GM18520 (cell line): ENCODE data around the gene ATXN3L.

Source experiments
- ATAC-seq: cut with Tn5 transposase; IDR thresholded peaks from one replicate; pipeline ENCODE4 v1.9.1; 2021; ENCODE audit not compliant: unreplicated experiment

Gene ATXN3L

DNA sequence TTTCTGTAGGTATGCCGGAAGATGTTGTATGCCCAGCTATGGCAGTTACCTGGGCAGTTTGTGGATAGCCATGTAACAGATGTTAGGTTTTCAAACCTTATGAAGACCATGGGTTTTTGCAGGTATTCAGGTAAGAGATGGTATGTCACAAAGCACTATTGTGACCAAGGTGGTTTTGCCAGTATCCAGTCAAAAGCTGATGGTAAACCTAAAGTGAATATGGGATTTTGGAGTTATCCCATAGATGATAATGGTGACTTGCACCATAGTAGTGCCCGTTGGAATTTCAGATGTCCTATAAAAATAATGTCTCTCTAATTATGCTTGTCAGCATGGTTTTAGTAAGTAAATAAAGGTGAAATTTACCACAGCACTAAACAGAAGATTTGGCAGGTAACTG lies at the start of gene ATXN3L:
ATXN3L (minus strand) TSS at position 101 of the 400 bp plus-strand sequence. CDS start 119 bp downstream, outside the sequence.
- no peak for ATAC-seq

- ATAC-seq = no peak
Measured at GRCh38 chrX:13369256-13370030, 49.6 kb upstream of the ATXN3L start.

- no peak for ATAC-seq
Measured at GRCh38 chrX:13367950-13368349, 48.1 kb upstream of the ATXN3L start.

DNA sequence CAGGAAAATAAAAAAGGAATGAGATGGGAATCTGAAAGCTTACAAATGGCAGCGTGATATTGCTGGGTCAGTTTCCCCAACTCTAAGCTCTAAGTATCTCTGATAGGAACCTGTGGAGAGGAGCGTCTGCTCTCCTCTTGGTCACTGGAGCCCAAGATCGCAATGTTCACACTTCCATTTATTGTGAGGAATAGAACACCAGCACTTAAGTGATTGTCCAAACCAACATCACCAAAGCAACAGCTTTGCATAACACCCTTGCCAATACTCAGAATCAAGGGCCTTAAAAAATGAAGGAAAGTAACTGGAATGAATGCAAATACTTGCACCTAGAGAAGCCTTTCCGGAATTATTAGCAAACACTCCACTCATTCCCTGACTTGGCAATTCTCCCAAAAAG lies 46.8 kb upstream of the ATXN3L start:
- ATAC-seq = no peak

DNA sequence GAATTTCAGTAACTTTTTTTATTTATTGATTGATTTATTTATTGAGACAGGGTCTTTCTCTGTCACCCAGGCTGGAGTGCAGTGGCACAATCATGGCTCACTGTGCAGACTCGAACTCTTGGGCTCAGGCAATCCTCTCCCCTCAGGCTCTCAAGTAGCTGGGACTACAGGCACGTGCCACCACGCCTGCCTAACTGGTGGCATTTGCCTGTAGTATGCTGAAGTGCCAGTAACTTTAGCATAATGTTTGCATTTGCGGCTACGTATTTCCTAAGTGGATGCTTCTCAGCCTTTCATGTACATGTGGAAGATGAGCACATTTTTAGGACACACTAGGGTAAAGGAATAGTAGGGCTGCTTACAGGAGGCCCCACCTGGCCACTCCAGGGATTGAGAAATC lies 45.3 kb upstream of the ATXN3L start:
- no peak for ATAC-seq

DNA sequence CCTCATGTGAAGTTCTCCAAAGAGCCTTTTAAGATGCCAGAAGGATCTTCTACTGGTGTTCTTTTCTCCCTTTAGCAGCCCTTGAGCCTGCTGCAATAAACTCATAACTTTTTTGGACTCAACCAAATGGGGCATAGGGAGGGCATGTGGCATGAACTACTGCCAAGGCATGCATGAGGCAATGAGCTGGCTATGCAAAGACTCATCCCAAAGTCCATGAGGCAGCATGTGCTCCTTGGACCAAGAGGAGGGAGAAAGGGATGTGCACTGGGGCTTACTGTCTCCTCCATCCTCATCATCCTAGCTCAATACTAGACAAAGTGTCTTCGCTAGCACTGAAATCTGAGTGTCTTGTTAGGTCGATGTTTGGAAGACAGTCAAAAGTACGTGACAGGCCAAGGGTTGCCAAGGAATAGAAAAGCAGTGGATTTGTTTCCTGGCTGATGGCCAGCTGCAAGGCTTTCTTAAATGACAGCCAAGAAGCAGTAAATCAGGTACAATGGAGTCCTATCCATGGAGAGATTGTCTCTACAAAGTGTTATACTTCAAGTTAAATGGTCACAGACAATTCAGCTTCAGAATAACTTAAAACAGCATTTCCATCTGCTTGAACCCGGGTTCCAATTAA lies 44.5 kb upstream of the ATXN3L start:
- ATAC-seq = no peak

GRCh38 chrX:13360146-13360545 lies 40.3 kb upstream of the ATXN3L start:
- ATAC-seq = no peak

DNA sequence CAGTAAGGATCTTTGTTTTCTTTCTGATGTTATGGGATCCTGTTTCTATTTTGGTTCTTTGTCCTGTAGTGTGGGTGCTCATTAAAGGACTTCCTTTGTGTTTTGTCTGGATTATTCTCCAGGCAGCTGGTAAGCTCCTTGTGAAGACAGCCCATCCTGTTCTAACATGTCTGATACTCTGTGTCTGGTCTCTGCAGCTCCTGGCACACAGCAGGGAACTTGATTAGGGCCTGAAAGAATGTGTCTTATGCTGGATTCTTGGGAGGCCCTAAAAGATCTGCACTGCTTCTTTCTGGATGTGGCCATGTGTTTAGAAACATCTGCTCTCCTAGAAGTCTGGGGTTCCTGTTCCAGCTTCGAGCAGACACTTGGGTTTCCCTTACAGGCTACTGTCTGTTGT lies 38.1 kb upstream of the ATXN3L start:
- ATAC-seq = no peak

GRCh38 chrX:13346646-13347045 lies 26.8 kb upstream of the ATXN3L start:
- no peak for ATAC-seq

DNA sequence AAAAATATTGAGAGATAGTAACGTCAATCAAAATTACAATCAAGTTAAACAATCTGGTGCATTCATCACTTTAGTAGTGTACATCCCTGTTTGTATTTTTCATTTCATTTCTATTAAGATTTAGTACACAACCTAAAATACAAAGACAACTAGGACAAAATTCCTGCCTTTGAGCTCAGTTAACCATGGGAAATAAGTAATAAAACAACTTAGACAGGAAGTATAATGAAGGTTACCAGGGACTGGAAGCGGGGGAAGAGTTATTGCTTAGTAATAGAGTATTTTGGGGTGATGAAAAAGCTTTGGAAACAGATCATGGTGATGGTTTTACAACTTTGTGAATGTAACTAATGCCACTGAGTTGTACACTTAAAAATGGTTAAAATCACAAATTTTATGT lies 25.6 kb upstream of the ATXN3L start:
- no peak for ATAC-seq

GRCh38 chrX:13345037-13345436 lies 25.2 kb upstream of the ATXN3L start:
- no peak for ATAC-seq

- ATAC-seq = no peak
Measured at GRCh38 chrX:13341491-13342101, 21.7 kb upstream of the ATXN3L start.

DNA sequence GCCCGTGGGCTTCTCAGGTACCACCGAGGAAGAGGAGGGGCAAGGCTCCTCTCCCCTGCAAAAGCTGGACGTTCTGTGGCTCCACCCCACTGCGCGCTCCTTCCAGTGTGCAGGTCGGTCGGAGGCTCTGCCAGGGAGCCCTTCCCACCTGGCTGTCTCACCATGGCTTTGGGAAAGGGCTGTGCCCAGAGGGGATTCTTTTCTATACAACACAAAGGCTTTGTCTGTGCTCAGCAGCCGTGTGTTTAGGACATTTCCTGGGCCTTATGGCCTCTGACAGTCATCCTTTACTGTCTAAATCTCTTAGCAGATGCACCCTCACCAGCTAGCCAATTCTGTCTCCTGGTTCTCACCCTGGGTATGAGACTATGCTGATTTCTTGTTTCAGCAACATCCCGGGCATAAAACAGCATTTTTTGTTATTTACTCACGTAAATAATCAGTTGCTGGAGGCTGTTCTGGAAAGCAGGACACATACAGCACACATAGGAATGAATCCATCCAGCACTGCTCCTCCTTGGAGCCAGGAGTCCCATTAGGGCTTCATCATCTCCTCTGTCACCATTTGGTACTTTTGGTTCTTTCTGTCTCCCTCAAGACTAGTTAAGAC lies 20.4 kb upstream of the ATXN3L start:
- ATAC-seq = no peak

DNA sequence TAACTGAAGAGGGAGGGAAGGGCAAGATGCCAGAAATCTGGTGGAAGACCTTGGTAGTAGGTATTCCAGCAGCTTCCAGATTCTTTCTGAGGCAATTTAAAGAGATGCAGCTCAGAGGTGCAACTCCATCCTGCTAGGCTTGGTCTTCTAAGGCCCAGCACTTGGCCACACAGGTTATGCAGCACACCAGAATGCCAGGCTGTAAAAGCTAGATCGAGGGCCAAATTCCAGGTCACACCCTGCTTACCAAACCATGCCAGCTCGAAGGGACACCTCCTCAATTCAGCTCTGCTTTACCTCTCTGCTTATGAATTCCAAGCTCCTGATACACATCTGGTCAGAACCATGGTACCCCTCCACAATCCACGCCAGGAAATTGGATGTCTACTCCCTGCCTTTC lies 19.8 kb upstream of the ATXN3L start:
- no peak for ATAC-seq

- no peak for ATAC-seq
Measured at GRCh38 chrX:13338996-13339515, 19.2 kb upstream of the ATXN3L start.

DNA sequence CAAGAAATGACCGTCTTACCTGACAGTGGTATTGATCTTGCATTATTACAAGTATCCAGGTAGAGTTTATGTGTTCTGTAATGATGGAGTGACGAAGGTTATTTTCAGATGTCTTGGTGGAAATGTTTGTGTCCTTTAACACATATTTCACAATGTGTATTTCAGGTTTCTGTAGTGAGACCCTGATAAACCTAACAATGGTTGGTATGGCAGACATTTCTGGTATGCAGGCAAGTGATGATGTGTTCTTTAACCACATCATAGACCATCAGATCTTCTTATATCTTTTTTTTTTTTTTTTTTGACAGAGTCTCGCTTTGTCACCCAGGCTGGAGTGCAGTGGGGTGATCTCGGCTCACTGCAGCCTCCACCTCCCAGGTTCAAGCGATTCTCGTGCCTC lies 14.6 kb upstream of the ATXN3L start:
- ATAC-seq = no peak

DNA sequence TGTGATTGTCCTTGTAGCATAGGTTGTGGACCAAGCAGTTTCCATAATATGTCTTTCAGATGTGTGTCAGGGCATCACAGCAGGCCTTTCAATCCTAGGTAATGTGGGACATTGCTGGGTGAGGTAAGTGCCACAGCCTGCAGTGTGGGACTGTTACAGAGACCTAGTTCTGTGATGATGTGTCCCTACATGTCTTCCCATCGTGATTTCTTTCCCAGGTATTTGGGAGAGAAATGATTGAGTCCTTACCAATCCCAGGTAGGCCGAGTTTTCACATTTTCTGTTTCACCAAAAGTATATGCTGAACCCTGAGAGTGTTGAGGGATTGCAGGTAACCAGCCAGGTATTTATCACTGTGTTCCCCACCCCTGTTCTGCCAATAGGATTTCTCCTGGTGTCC lies 10.6 kb upstream of the ATXN3L start:
- no peak for ATAC-seq

DNA sequence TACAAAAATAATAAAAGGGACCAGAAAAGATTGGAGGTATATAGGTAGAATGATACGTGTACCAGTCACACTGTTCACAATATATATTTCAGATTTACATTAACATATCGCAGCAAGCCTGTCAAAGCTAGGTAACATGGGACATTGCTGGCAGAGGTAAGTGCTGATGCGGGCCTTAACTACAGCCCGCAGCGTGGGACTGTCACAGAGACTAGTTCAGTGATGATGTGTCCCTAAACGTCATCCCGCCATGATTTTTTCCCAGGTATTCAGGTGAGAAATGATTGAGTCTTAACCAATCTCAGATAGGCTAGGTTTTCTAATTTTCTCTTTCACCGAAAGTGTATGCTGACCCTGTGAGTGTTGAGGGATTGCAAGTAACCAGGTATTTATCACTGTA lies 7.8 kb upstream of the ATXN3L start:
- no peak for ATAC-seq

GRCh38 chrX:13323241-13323640 lies 3.4 kb upstream of the ATXN3L start:
- ATAC-seq = no peak

DNA sequence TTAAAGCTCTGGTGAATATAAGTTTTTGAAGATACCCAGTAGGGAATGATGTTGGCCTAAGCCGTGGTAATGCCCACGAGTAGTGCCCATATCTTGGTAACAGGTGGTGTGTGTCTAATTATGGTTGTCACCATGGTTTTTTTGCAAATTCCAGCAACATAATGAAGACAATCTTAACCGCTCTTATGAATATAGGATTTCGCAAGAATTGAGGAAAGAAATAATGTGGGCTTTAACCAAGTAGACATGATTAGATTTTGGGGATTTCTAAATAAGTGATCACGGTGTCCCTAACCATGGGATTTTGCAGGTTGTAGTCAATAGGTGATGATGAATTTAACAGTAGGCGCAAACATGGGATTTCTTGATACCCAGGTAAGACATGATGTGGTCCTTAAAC lies 2.5 kb downstream of the ATXN3L start:
- no peak for ATAC-seq

GRCh38 chrX:13311560-13311959 lies 8.3 kb downstream of the ATXN3L start:
- no peak for ATAC-seq

DNA sequence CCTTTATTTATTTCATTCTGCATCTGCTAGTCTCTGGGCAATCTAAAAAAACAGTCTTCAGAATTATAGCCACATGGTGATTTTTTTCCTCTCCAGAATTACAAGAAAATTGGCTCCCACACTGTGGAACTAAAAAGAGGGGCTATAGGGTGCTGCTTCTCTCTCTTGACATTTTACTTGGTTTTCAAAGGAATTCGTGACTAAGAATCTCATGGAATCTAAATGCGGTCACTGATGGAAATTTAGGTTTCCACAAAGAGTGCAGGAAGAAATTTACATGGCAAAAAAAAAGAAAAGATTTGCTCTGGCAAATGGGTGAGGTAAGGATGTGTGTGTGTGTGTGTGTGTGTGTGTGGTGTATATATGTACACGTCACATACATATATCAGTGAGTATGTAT lies 10.2 kb downstream of the ATXN3L start:
- no peak for ATAC-seq
